Tibial nerve (tissue), 4 donors: Measurements from ENCODE around the gene RHOBTB1.

Experiments used
- EP300 ChIP-seq, 2 donors: sonication (generic); formaldehyde crosslinking; IDR thresholded peaks; one replicate each; pipeline ENCODE4 v1.6.1; 2017; ENCODE audit warnings: antibody characterized with exemption in 2 of 2, mild to moderate bottlenecking in 1 of 2
- POLR2A ChIP-seq, 2 donors: fragments of 450-650 bp; IDR thresholded peaks; one replicate each; pipeline ENCODE4 v1.6.1; 2017; ENCODE audit warnings: antibody characterized with exemption in 2 of 2, mild to moderate bottlenecking in 2 of 2, moderate library complexity in 2 of 2
- TF ChIP-seq, protein P1 (sequence below), 5 experiments: fragments of 200-600 bp in 3 of 5; fragments of 450-650 bp in 2 of 5; sonication (generic) in 3 of 5; IDR thresholded peaks; one replicate each; pipeline ENCODE4 v1.5.1; 2016 to 2019; ENCODE audit warnings: antibody characterized with exemption in 5 of 5, mild to moderate bottlenecking in 3 of 5, moderate library complexity in 2 of 5

DNA sequence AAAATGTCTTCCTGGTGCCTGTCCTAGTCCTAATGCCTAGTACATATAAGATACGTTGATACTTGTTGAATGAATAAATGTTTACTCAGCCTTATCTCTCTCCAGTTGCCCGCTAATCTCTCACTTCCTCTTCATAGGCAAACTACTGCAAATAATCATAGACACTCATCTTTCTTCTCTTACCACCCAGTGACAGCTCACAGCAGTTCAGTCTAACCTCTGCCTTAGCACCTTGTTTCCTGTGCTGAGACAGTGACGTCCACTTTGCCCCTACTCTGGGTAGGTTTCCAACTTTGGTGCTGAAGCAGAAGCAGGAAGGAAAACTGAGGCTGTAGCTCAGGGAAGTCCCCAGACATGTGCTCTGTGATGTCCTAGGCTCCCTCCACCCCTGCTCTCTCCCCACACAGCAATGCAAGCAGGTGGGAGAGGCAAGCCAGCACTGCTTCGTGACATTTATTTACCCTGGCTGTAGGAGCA, 45.5 kb upstream of the RHOBTB1 start:
- TF ChIP-seq POLR2A (IDR thresholded peaks at IDR 0.05) (no peak), EP300 (IDR thresholded peaks at IDR 0.05) (no peak)
- TF ChIP-seq, protein P1, sequence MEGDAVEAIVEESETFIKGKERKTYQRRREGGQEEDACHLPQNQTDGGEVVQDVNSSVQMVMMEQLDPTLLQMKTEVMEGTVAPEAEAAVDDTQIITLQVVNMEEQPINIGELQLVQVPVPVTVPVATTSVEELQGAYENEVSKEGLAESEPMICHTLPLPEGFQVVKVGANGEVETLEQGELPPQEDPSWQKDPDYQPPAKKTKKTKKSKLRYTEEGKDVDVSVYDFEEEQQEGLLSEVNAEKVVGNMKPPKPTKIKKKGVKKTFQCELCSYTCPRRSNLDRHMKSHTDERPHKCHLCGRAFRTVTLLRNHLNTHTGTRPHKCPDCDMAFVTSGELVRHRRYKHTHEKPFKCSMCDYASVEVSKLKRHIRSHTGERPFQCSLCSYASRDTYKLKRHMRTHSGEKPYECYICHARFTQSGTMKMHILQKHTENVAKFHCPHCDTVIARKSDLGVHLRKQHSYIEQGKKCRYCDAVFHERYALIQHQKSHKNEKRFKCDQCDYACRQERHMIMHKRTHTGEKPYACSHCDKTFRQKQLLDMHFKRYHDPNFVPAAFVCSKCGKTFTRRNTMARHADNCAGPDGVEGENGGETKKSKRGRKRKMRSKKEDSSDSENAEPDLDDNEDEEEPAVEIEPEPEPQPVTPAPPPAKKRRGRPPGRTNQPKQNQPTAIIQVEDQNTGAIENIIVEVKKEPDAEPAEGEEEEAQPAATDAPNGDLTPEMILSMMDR (IDR thresholded peaks at IDR 0.05): no peak
